Adrenal gland (tissue), 12 donors: Measurements from ENCODE around the gene ACYP1. TPM values are rescaled to one million over a fixed set of nuclear protein-coding genes. Genes with fewer than 3 reads are reported as not detected.

ENCODE experiments used
- DNase-seq, 7 donors: peaks; one replicate each; pipeline ENCODE4 v3.0.0-alpha.2; 2019 to 2020
- H3K27ac ChIP-seq, 5 donors: fragments of 200-600 bp; sonication (generic) in 4 of 5; 1 replicate in 3 of 5; 2 replicates in 2 of 5; pipeline versions ENCODE4 v1.5.1 to v1.8.0; 2016 to 2020; ENCODE audit warnings: mild to moderate bottlenecking in 1 of 5
- H3K27me3 ChIP-seq: fragments of 200-600 bp; 2 replicates; pipeline ENCODE4 v1.8.0; 2021
- H3K36me3 ChIP-seq, 2 donors: fragments of 200-600 bp; replicated peaks in 1 of 2; 1 replicate in 1 of 2; 2 replicates in 1 of 2; pipeline versions ENCODE4 v1.5.1 to v1.8.0; 2018 to 2022
- H3K4me1 ChIP-seq, 2 donors: fragments of 200-600 bp; replicated peaks in 1 of 2; 1 replicate in 1 of 2; 2 replicates in 1 of 2; pipeline versions ENCODE4 v1.5.1 to v1.8.0; 2018 to 2021
- H3K4me3 ChIP-seq, 4 donors: fragments of 200-600 bp; sonication (generic) in 3 of 4; one replicate each; pipeline ENCODE4 v1.5.1; 2016 to 2018
- H3K9me3 ChIP-seq, 3 donors: fragments of 200-600 bp; sonication (generic) in 1 of 3; replicated peaks in 1 of 3; 1 replicate in 2 of 3; 2 replicates in 1 of 3; pipeline versions ENCODE4 v1.5.1 to v1.8.0; 2016 to 2021
- CTCF ChIP-seq, 6 experiments: fragments of 450-650 bp in 4 of 6; fragments of 200-600 bp in 2 of 6; sonication (generic) in 1 of 6; IDR thresholded peaks; 1 replicate in 5 of 6; 2 replicates in 1 of 6; pipeline versions ENCODE4 v1.5.1 to v1.8.0; 2016 to 2021; ENCODE audit warnings: antibody characterized with exemption in 6 of 6, mild to moderate bottlenecking in 2 of 6, moderate library complexity in 1 of 6
- POLR2A ChIP-seq, 2 donors: fragments of 450-650 bp; IDR thresholded peaks; one replicate each; pipeline ENCODE4 v1.6.1; 2017; ENCODE audit warnings: antibody characterized with exemption in 2 of 2, mild to moderate bottlenecking in 2 of 2, moderate library complexity in 1 of 2
- WGBS, 4 donors: extraction: QIAGEN DNeasy Blood & Tissue Kit in 2 of 4; methylation state at CpG; one replicate each; pipeline versions ENCODE4 v1.1.5 to v1.1.7; 2013 to 2017; 5-methylcytosine and 5-hydroxymethylcytosine counted together
- intact Hi-C, 2 donors: fragments of 100-400 bp; cut with DNase I; formaldehyde crosslinking; loops; one replicate each; pipeline versions ENCODE4 v1.14.1 to v1.15.0; 2022 to 2023
- polyA plus RNA-seq, 3 donors: library from polyadenylated mRNA; stranded (reverse); fragments of 200-250 nt in 2 of 3; fragments of 350-450 nt in 1 of 3; fragmentation: Illumina TruSeq in 1 of 3; extraction: RNeasy Lipid Tissue Mini Kit (QIAGEN cat#74804) in 1 of 3; gene quantifications; one replicate each; pipeline ENCODE4 v1.2.3, GENCODE V29; 2013 to 2014
- total RNA-seq, 9 donors: library from RNA; depleted of rRNA in 4 of 9; stranded (reverse); fragments of >200 nt in 4 of 9; fragments of 120-200 nt in 1 of 9; fragmentation: NEBNext Ultra II Directional in 1 of 9; extraction: Animal tissue kit (Norgen Biotek cat#: 25700) in 1 of 9; gene quantifications; one replicate each; pipeline versions ENCODE4 v1.1.0 to v1.2.4, GENCODE V29; 2013 to 2023
- donor health status: healthy with polysubstance abuse.
- donor health status: Bipolar disorder and iron deficiency.
- donor health status: DM: yes; HTN: yes; CAD: no.
- donor health status: DM: no; HTN: no; CAD: no.
- donor health status: DM: no; HTN: no; CAD: no.
- donor health status: DM: yes; HTN: yes; CAD: no.

The ACYP1 gene
- total and polyA plus RNA-seq, 12 donors: 11.5 to 73.0 (median 23.7) TPM

GRCh38 chr14:75095690-75096089 is 31.9 kb upstream of the ACYP1 start:
- Histone ChIP-seq H3K9me3 (no peaks in the 10 kb centered on the region), H3K36me3 (peaks cover 0 to 96% of the 10 kb centered on the region in 2 donors), H3K4me3 (no peak overlapping the region), H3K27ac (no peak overlapping the region), H3K4me1 (no peaks in the 10 kb centered on the region), H3K27me3 (no peaks in the 10 kb centered on the region)
- TF ChIP-seq CTCF (IDR thresholded peaks at IDR 0.05) (no peak), POLR2A (IDR thresholded peaks at IDR 0.05) (no peak)
- intact Hi-C loops: no loop called here
- 80 to 93% (median 89%) methylated on average over 4 of the region's 4 CpGs for WGBS, 4 donors
- no peak for DNase-seq

GRCh38 chr14:75094896-75095295 is 31.1 kb upstream of the ACYP1 start:
- H3K27me3 ChIP-seq: no peaks in the 10 kb centered on the region
- no peaks in the 10 kb centered on the region for H3K4me1 ChIP-seq
- DNase-seq: no peak
- no peak overlapping the region for H3K4me3 ChIP-seq
- no peak overlapping the region for H3K27ac ChIP-seq
- peaks cover 0 to 95% of the 10 kb centered on the region in 2 donors for H3K36me3 ChIP-seq
- no peaks in the 10 kb centered on the region for H3K9me3 ChIP-seq
- intact Hi-C loops: no loop called here
- 92 to 97% (median 94%) methylated on average over 3 of the region's 3 CpGs for WGBS, 4 donors
- TF ChIP-seq CTCF (IDR thresholded peaks at IDR 0.05) (no peak), POLR2A (IDR thresholded peaks at IDR 0.05) (no peak)

- H3K4me1 ChIP-seq: no peaks in the 10 kb centered on the region
- TF ChIP-seq CTCF (IDR thresholded peaks at IDR 0.05): no peak
- TF ChIP-seq POLR2A (IDR thresholded peaks at IDR 0.05): no peak
- no peaks in the 10 kb centered on the region for H3K9me3 ChIP-seq
- no peaks in the 10 kb centered on the region for H3K27me3 ChIP-seq
- H3K27ac ChIP-seq: no peak overlapping the region
- WGBS, 4 donors: 77 to 87% (median 85%) methylated on average over 2 of the region's 2 CpGs
- intact Hi-C loops: no loop called here
- DNase-seq: no peak
- H3K36me3 ChIP-seq: peaks cover 0 to 85% of the 10 kb centered on the region in 2 donors
- H3K4me3 ChIP-seq: no peak overlapping the region
Observed at GRCh38 chr14:75092698-75093097, 28.9 kb upstream of the ACYP1 start.

GRCh38 chr14:75091251-75091650 is 27.4 kb upstream of the ACYP1 start:
- intact Hi-C loops: no loop called here
- H3K27me3 ChIP-seq: no peaks in the 10 kb centered on the region
- H3K9me3 ChIP-seq: no peaks in the 10 kb centered on the region
- no peak overlapping the region for H3K27ac ChIP-seq
- WGBS, 4 donors: 85 to 96% (median 91%) methylated on average over 8 of the region's 8 CpGs
- no peaks in the 10 kb centered on the region for H3K4me1 ChIP-seq
- no peak overlapping the region for H3K4me3 ChIP-seq
- H3K36me3 ChIP-seq: peaks cover 0 to 85% of the 10 kb centered on the region in 2 donors
- no peak for TF ChIP-seq CTCF (IDR thresholded peaks at IDR 0.05)
- no peak for TF ChIP-seq POLR2A (IDR thresholded peaks at IDR 0.05)
- no peak for DNase-seq
